ENCODE measurements around the gene KCNE5.

DNA sequence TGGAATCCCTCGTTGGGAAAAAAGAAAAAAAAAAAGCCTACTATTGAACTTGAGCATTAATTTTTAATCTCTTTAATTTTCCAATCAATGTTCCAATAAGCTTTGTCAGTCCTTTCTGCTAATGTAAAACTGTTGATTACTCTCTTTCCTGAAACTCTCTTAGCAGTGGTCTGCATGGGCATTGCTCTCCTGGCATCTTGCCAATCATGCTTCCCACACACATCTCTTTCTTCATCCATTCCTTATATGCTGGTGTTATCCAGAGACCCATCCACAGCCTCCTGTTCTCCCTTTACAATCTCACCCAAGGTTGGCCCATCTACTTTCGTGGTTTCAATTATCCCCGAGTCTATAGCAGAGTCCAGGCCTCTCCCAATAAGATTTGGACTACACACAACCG, 31.8 kb upstream of the KCNE5 start:
- TF ChIP-seq ZNF583 (CRISPR knock-in tag; IDR thresholded peaks at IDR 0.05) (no peak), SRSF9 (IDR thresholded peaks at IDR 0.05; ENCODE audit: borderline replicate concordance, low read depth, low read length) (no peak), ZNF274 (IDR thresholded peaks at IDR 0.05; ENCODE audit: borderline replicate concordance, low read depth, low read length) (no peak), RAD21 (CRISPR knock-in tag; conservative IDR thresholded peaks at IDR 0.05 in 1 of 2, IDR thresholded peaks at IDR 0.05 in 1 of 2) (no peak), FOXP1 (CRISPR knock-in tag; IDR thresholded peaks at IDR 0.05) (no peak), SMARCC2 (IDR thresholded peaks at IDR 0.05; ENCODE audit: low read depth) (no peak)
- TF ChIP-seq, protein P1, sequence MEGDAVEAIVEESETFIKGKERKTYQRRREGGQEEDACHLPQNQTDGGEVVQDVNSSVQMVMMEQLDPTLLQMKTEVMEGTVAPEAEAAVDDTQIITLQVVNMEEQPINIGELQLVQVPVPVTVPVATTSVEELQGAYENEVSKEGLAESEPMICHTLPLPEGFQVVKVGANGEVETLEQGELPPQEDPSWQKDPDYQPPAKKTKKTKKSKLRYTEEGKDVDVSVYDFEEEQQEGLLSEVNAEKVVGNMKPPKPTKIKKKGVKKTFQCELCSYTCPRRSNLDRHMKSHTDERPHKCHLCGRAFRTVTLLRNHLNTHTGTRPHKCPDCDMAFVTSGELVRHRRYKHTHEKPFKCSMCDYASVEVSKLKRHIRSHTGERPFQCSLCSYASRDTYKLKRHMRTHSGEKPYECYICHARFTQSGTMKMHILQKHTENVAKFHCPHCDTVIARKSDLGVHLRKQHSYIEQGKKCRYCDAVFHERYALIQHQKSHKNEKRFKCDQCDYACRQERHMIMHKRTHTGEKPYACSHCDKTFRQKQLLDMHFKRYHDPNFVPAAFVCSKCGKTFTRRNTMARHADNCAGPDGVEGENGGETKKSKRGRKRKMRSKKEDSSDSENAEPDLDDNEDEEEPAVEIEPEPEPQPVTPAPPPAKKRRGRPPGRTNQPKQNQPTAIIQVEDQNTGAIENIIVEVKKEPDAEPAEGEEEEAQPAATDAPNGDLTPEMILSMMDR (IDR thresholded peaks at IDR 0.05 in 2 of 3, conservative IDR thresholded peaks at IDR 0.05 in 1 of 3; ENCODE audit: insufficient read depth in 2 of 3, low read depth in 1 of 3, low read length in 3 of 3): no peak

Measured in K562 (cell line).